GM20000 (cell line): ENCODE data around the gene TRABD2A.
A peak's percentile ranks its signal among the peaks of the same experiment; 100 is the strongest.

Source experiments
- DNase-seq: peaks from one replicate; pipeline ENCODE4 v3.0.0; 2012; ENCODE audit warnings: low spot score
- CTCF ChIP-seq: IDR thresholded peaks from 2 replicates; pipeline ENCODE4 v1.5.1; 2012; ENCODE audit warnings: mild to moderate bottlenecking, control low read depth; ENCODE audit errors: extremely low read depth, missing control alignments

TRABD2A gene

DNA sequence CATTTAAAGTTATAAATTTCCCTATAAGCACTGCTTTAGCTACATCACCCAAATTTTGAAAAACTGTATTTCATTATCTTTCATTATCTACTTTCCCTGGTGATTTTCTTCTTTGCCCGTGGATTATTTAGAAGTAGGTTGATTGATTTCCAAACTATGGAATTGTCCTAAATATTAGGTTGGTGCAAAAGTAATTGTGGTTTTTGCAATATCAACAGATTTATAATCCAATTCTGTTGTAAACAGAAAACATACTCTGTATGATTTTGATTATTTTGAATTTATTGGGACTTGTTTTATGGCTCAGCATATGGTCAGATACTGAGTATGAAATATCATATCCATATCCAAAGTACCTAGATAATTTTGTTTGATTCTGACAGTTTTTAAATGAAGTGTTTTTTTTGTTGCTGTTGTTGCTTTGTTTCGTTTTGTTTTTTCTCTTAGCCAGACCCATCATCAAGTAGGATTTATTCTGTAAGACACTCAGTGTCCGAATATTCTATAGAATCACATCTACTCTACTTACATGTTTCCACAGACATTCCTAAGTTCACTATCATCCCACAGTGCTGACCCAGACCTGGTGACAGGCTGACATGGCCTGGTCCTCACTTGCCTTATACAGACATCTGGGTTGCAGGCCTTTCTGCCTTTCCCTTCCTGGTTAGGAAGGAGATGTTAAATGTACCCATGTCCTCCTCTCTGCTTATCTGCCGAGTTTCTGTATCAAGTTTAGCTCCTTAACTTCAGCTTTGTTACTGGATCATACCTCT is 2.1 kb upstream of the TRABD2A start:
- TF ChIP-seq CTCF, result no peak
- no peak for DNase-seq

DNA sequence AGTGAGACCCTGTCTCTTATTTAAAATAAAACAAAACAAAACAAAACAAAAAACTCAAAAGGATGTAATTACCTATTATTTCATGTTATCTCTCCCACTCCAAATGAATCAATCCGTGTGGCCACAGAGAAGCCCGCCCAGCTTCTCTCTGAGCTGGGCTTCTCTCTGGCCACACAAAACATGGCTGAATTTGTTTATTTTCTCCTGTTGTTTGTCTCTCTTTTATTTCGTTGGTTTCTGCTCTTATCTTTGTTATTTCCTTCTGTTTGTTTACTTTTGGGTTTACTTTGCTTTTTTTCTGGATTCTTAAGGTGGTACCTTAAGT is 1.5 kb upstream of the TRABD2A start:
- no peak for DNase-seq
- TF ChIP-seq CTCF, result no peak

GRCh38 chr2:84881581-84882413 is 913 bp upstream of the TRABD2A start:
- peak; percentile 82 for DNase-seq
- TF ChIP-seq CTCF, result peak; percentile 49

GRCh38 chr2:84880395-84880644 is 564 bp downstream of the TRABD2A start:
- no peak for DNase-seq
- no peak for TF ChIP-seq CTCF

GRCh38 chr2:84879584-84880394 is 1.1 kb downstream of the TRABD2A start:
- peak; percentile 70 for DNase-seq
- no peak for TF ChIP-seq CTCF

- DNase-seq, result no peak
- TF ChIP-seq CTCF, result no peak
Observed at GRCh38 chr2:84878896-84879583, 1.8 kb downstream of the TRABD2A start.
